Panc1 (cell line): ENCODE results near the gene CDIP1. TPM values are rescaled to one million over a fixed set of nuclear protein-coding genes. Genes with fewer than 3 reads are reported as not detected.

Experiments used
- ATAC-seq: fragments of 200-7000 bp; cut with Tn5 transposase; 2 replicates; pipeline ENCODE4 v1.9.1; 2020; ENCODE audit warnings: mild to moderate bottlenecking, moderate library complexity
- BruUV-seq: library from RNA; stranded (reverse); fragments of 400-500 nt; replicated peaks from 2 replicates; lab custom pipeline; 2021; lab: Mats Ljungman, UMichigan
- CTCF ChIA-PET: fragments of 300-600 bp; sonication (Branson Sonifier 250); formaldehyde crosslinking; loops from one replicate; lab custom pipeline; 2022; ENCODE audit warnings: antibody characterized with exemption; lab: Charles Lee
- POLR2A ChIA-PET: fragments of 300-600 bp; sonication (Branson Sonifier 250); formaldehyde crosslinking; loops from one replicate; lab custom pipeline; 2022; ENCODE audit warnings: antibody characterized with exemption; lab: Charles Lee
- DNase-seq: peaks from one replicate; pipeline ENCODE4 v3.0.0-alpha.2; 2010; ENCODE audit warnings: low read depth, low spot score
- H3K27ac ChIP-seq: 2 replicates; pipeline ENCODE4 v1.5.1; 2011; ENCODE audit warnings: mild to moderate bottlenecking, low read length, inconsistent platforms
- H3K27me3 ChIP-seq: fragments of 200-500 bp; sonication (Bioruptor generic); 2 replicates; pipeline ENCODE4 v1.6.0; 2014; ENCODE audit warnings: low read length, inconsistent platforms; ENCODE audit not compliant: control insufficient read depth, insufficient read depth
- H3K36me3 ChIP-seq: fragments of 200-500 bp; sonication (Bioruptor generic); 2 replicates; pipeline ENCODE4 v1.5.1; 2014; ENCODE audit warnings: inconsistent platforms, mild to moderate bottlenecking, low read length, moderate library complexity; ENCODE audit not compliant: control insufficient read depth, insufficient read depth
- H3K4me1 ChIP-seq: 2 replicates; pipeline ENCODE4 v1.5.1; 2011; ENCODE audit warnings: inconsistent platforms, mild to moderate bottlenecking, low read length, moderate library complexity; ENCODE audit not compliant: control insufficient read depth, insufficient read depth
- H3K4me3 ChIP-seq, 2 experiments: 2 replicates each; pipeline ENCODE4 v1.5.1; 2011 to 2012; ENCODE audit warnings: low read depth in 2 of 2, low read length in 2 of 2, mild to moderate bottlenecking in 2 of 2, inconsistent platforms in 1 of 2, moderate library complexity in 1 of 2
- H3K9me3 ChIP-seq: fragments of 200-500 bp; sonication (Bioruptor generic); 2 replicates; pipeline ENCODE4 v1.5.1; 2014; ENCODE audit warnings: low read depth, mild to moderate bottlenecking, inconsistent platforms, low read length, moderate library complexity; ENCODE audit not compliant: control insufficient read depth, insufficient read depth
- POLR2AphosphoS5 ChIP-seq: IDR thresholded peaks from 2 replicates; pipeline ENCODE4 v1.6.1; 2012; ENCODE audit warnings: mild to moderate bottlenecking, low read depth, low read length, moderate library complexity
- SIN3A ChIP-seq: IDR thresholded peaks from 2 replicates; pipeline ENCODE4 v1.6.1; 2012; ENCODE audit warnings: low read depth, mild to moderate bottlenecking, low read length, moderate library complexity, borderline replicate concordance; ENCODE audit not compliant: insufficient read depth
- TCF7L2 ChIP-seq: IDR thresholded peaks from 2 replicates; pipeline ENCODE4 v1.6.1; 2011; ENCODE audit warnings: mild to moderate bottlenecking, low read depth, low read length, inconsistent platforms
- in situ Hi-C: cut with HindIII; loops from 2 replicates; pipeline ENCODE4 v1.10.0; 2016; ENCODE audit warnings: low sequenced_read_pairs, low pct_unique_long_range_greater_than_20kb
- intact Hi-C: fragments of 100-400 bp; cut with micrococcal nuclease; formaldehyde crosslinking; loops from one replicate; pipeline ENCODE4 v1.10.0; 2022; ENCODE audit not compliant: unreplicated experiment
- total RNA-seq: library from RNA; stranded (reverse); gene quantifications from one replicate; pipeline ENCODE4 v1.2.1, GENCODE V29; 2021; ENCODE audit not compliant: unreplicated experiment
- TF ChIP-seq, protein P1 (sequence below): fragments of 450-650 bp; IDR thresholded peaks from 2 replicates; pipeline ENCODE4 v1.5.1; 2017; ENCODE audit warnings: mild to moderate bottlenecking
- TF ChIP-seq, protein P2 (sequence below), 2 experiments: IDR thresholded peaks; 2 replicates each; pipeline ENCODE4 v1.6.1; 2011 to 2012; ENCODE audit warnings: low read depth in 2 of 2, control low read depth in 1 of 2, low read length in 1 of 2, mild to moderate bottlenecking in 1 of 2, moderate library complexity in 1 of 2; ENCODE audit not compliant: insufficient read depth in 1 of 2

The CDIP1 gene
- total RNA-seq, 1 experiment from 2014 or later, result 26.8 TPM

GRCh38 chr16:4463522-4464163 lies 74.9 kb downstream of the CDIP1 start:
- intact Hi-C loops, result no loop called here
- no TSS peak for BruUV-seq
- CTCF ChIA-PET, result interaction anchor here (0.7 kb wide), 1 partner anchor 60 kb away, joined by 7 read pairs; no protein-coding TSS in a partner anchor

DNA sequence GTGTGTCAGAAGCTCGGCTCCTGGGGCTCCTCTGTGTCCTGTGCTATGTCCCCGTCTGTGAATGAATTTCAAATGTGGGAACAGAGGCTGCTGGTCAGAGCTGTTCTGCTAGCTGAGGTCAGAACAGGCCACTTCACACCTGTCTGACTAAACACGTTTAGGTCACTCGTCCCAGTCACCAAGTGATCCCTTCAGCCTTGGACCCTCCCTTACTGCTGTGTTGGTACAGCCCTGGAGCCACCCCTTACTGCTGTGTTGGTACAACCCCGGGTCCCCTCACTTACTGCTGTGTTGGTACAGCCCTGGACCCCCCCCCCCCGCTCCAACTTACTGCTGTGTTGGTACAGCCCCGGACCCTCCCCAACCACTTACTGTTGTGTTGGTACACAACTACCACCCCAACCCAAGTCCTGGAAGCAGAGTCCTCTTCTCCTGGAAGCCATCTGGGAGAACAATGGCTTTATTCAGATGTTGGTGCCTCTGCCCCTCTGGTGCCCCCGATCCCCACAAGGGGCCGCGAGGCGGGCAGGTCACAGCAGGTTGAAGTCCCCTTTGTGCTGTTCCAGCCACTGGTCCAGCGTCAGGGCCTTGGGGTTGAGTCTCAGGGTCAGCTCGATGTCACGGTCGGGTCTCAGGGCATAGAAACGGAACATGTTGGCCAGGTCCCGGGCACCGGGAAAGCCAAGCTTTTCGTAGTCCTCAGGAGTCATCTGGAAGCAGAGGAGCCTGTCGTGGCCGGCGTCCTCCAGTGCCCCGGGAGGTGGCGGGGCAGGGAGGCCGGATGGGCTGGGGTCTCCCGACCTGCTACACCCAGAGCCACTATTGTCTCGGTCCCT lies 77.1 kb downstream of the CDIP1 start:
- Histone ChIP-seq H3K9me3 (no peaks in the 10 kb centered on the region), H3K36me3 (no peaks in the 10 kb centered on the region; the same call in 1 of the 2 replicates), H3K4me3 (no peak overlapping the region), H3K27me3 (no peaks in the 10 kb centered on the region), H3K27ac (no peak overlapping the region), H3K4me1 (no peaks in the 10 kb centered on the region)
- intact Hi-C loops, result no loop called here
- in situ Hi-C loops, result no loop called here
- ChIA-PET CTCF (no interaction called here), POLR2A (no interaction called here)
- DNase-seq (no peak), ATAC-seq (peak; percentile 50)
- BruUV-seq, result no TSS peak
- TF ChIP-seq, protein P1, sequence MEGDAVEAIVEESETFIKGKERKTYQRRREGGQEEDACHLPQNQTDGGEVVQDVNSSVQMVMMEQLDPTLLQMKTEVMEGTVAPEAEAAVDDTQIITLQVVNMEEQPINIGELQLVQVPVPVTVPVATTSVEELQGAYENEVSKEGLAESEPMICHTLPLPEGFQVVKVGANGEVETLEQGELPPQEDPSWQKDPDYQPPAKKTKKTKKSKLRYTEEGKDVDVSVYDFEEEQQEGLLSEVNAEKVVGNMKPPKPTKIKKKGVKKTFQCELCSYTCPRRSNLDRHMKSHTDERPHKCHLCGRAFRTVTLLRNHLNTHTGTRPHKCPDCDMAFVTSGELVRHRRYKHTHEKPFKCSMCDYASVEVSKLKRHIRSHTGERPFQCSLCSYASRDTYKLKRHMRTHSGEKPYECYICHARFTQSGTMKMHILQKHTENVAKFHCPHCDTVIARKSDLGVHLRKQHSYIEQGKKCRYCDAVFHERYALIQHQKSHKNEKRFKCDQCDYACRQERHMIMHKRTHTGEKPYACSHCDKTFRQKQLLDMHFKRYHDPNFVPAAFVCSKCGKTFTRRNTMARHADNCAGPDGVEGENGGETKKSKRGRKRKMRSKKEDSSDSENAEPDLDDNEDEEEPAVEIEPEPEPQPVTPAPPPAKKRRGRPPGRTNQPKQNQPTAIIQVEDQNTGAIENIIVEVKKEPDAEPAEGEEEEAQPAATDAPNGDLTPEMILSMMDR, result no peak
- TF ChIP-seq POLR2AphosphoS5 (no peak; the same call in 1 of the 2 replicates), SIN3A (no peak), TCF7L2 (no peak)
- TF ChIP-seq, protein P2, sequence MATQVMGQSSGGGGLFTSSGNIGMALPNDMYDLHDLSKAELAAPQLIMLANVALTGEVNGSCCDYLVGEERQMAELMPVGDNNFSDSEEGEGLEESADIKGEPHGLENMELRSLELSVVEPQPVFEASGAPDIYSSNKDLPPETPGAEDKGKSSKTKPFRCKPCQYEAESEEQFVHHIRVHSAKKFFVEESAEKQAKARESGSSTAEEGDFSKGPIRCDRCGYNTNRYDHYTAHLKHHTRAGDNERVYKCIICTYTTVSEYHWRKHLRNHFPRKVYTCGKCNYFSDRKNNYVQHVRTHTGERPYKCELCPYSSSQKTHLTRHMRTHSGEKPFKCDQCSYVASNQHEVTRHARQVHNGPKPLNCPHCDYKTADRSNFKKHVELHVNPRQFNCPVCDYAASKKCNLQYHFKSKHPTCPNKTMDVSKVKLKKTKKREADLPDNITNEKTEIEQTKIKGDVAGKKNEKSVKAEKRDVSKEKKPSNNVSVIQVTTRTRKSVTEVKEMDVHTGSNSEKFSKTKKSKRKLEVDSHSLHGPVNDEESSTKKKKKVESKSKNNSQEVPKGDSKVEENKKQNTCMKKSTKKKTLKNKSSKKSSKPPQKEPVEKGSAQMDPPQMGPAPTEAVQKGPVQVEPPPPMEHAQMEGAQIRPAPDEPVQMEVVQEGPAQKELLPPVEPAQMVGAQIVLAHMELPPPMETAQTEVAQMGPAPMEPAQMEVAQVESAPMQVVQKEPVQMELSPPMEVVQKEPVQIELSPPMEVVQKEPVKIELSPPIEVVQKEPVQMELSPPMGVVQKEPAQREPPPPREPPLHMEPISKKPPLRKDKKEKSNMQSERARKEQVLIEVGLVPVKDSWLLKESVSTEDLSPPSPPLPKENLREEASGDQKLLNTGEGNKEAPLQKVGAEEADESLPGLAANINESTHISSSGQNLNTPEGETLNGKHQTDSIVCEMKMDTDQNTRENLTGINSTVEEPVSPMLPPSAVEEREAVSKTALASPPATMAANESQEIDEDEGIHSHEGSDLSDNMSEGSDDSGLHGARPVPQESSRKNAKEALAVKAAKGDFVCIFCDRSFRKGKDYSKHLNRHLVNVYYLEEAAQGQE (IDR thresholded peaks at IDR 0.05; ENCODE audit: insufficient read depth in 1 of 2, low read depth in 2 of 2, low read length in 1 of 2), result no peak

More at GRCh38 chr16:4463522-4464163, 74.9 kb downstream of the CDIP1 start:
- peak; percentile 20 for ATAC-seq
- TF ChIP-seq, protein P2 (IDR thresholded peaks at IDR 0.05; ENCODE audit: insufficient read depth in 1 of 2, low read depth in 2 of 2, low read length in 1 of 2), result no peak
- TF ChIP-seq TCF7L2, result no peak
- TF ChIP-seq POLR2AphosphoS5, result no peak
- TF ChIP-seq, protein P1, result no peak
- TF ChIP-seq SIN3A, result no peak
- Histone ChIP-seq H3K27me3 (no peaks in the 10 kb centered on the region), H3K27ac (peak overlapping the region; percentile 6; the same call in 1 of the 2 replicates), H3K9me3 (no peaks in the 10 kb centered on the region), H3K4me3 (no peak overlapping the region), H3K4me1 (no peaks in the 10 kb centered on the region), H3K36me3 (peaks cover 2% of the 10 kb centered on the region; the same call in 1 of the 2 replicates)
- in situ Hi-C loops, result no loop called here
- POLR2A ChIA-PET, result no interaction called here
- no peak for DNase-seq
